Activated naive CD4-positive, alpha-beta T cell (primary cell): ENCODE data around the gene TMEM61.
"Not testable (repeated sequence)": the region's sequence is repeated elsewhere in the genome, so short reads cannot be mapped to it uniquely, and the experiment has no call there.

Source experiments
- DNase-seq, 4 experiments: peaks; one replicate each; lab custom pipeline; 2025; lab: John Stamatoyannopoulos, UW

Gene TMEM61

DNA sequence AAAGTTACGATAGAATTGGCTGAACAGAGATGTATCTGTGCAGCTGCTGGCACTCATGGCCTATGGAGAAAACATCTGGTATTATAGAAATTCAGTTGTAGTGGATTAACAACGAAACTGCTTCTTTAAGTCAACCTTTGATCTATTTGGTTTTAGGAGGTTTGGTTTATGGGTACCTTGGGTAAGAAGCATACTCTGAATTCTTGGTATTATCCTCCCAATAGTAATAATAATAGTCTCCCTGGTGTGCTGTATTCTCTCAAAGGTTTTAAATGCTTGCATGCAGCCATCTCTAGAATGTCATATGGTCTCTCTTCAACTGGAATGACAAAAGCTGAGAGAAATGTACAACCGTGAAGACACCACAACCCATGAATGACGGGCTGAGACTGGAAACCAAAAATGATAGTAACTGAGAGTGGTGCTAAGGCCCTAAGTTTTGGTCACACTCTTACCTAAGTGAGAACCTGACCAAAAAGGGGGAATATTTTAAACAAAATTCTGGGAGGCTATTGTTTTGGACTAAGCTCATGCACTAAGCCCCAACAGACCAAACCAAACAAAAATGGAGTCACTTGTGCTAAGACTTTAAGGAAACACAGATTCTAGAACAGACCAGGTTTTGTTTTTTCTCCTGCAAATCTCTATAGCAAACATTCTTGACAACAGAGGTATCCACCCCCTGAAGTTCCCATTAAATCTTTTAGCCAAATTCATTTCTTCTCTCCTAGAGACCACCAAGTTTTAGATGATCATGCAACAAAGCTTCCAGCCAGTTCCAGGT, 17.6 kb upstream of the TMEM61 start:
- DNase-seq: no peak

DNA sequence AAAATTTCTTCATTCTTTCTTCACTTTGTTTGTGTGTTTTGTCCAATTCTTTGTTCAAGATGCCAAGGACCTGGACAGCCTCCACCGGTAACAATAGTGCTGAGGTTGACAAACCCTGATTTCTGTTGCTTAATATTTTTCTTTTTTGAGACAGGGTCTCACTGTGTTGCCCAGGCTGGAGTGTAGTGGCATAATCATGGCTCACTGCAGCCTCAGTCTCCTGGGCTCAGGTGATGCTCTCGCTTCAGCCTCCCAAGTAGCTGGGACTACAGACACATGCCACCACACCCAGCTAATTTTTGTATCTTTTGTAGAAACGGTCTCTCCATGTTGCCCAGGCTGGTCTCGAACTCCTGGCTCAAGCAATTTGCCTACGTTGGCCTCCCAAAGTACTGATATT, 16.6 kb upstream of the TMEM61 start:
- DNase-seq: not testable (repeated sequence)

DNA sequence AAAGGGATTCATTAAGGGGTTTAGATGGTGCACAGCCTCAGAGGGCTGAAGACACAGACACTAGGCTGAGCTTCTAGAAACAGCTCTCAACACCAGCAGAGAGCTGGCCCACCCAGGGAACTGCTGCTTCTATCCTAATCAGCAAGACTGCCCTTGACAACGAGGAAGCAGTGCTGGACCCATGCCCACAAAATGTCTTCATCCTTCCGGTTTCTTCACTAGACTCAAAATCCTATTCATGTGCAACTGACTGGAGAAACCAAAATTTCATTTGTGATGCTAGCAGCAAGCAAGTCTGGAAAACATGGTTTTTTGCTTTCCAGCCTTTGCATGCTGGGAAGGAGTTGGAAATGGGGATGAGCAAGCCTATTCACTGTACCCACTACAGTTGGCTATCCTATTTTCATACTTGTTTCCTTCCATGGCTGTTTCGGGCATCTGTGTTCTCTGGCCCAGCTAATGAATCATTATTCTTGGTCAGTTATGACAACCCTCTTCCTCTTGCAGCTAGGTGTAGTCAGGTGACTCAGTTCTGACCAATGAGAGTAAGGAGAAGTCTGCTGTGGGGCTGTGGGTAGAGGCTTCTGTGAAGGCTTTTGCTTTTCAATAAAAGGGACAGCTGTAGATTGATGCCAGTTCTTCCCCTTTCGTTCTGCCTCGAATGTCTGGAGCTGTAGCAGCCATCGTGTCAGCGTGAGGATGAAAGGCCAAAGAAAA, 14.6 kb upstream of the TMEM61 start:
- no peak for DNase-seq

DNA sequence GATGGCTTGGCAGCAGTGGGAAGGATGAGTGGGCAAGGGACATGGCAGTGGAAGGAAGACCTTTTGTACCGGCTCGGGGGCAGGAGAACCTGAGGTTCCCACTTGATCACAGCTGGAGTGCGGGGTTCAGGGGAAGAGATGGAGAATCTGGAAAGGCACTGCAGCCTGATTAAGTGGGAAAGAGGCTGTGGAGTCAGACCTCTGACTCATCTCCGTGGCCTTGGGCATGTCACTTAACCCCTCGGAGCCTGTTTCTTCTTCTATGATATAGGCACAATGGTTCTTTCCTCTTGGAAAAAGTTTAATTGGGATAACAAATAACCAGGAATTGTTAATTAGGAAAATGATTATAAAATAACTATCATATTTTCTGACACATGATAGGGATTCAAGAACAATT, 13.1 kb upstream of the TMEM61 start:
- no peak for DNase-seq

DNA sequence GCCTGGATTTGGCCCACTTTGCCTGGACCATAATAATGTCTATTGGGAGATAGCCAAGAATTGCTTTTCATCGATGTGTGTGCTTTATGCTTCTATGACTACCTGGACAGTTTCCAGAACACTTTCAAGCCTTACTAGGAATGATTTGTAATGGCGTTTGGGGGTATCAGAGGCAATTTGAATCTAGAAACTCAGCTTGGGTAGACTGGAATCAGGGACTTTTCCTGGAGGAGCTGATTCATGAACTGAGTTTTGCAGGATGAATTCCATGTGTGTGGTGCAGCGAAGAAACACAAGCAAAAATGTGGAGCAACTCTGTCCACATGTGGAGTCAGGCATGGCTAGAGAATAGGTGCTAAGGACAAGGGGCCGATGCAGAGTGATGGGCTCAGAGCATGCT, 11.9 kb upstream of the TMEM61 start:
- DNase-seq: no peak

DNA sequence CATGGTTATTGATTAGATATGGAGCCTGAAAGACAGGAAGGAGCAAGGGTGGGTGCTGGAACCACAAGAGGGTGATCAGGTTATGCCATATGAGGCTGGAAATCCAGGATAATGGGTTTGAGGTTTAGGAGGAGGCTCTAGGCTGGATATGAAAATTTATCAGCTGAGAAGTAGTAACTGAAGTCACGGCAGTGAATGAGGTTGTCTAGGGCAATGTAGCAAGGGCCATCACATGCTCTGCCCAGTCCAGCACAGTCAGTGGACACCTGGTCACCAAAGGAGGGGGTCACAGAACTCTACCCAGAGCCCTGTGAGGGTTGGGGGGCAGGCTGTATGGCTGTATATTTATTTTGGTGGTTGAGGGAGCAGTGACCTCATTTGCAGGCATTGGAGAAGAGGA, 10.5 kb upstream of the TMEM61 start:
- no peak for DNase-seq

DNA sequence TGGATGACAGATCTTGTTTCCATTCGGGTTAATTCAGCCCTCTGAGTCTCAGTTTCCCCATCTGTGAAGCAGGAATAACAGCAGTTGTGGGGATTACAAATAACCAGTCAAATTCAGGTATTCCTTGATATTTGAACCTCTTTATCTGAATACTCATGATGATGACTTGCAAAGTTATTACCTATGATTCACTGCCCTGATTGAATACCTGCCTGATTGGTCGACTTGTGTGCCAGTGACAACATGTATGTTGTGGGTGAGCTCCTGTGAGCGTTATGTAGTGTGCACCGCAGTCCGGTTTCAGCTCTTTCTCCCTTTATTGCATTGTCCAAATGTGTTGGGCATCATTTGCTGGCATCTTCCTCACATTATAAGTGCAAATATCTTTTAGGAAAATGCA, 9.5 kb upstream of the TMEM61 start:
- DNase-seq: no peak

DNA sequence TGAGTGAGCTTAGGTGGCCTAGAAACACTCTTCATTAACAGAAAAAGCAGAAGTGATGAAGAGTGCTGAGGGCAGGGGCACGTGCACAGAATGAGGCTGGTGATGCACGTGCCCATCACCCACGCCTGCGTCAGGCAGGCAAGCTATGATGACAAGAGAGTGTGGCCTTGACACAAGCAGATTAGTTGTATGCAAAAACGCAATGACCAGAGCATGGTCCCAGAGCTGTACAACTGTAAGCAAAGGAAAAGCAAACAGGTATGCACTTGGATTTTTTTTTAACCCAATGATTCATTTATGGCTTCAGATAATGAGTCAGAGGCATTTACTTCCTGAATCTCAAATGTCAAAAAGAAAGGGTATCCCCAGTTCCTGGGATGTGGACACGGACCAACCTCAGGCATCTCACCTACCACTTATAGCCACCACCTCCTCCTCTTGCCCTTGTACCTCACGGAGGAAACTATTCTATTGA, 9.1 kb upstream of the TMEM61 start:
- no peak for DNase-seq

DNA sequence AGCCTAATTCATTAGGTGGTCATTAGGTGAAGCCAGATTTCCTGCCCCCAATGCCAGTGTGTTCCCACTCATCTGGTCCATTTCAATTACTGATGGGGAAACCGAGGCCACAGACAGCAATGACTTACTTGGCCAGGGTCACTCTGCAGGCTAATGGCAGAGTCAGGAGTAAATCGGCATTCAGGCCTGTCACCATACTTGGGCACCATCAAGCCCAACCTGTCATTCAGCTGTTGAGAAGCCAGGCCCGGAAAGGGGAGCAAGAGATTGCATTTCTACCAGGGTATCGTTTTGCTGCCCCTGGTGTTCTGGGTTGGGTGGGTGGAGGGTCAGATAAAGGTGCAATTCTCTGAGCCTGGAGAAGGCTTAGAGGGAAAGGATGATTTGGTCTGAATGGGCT, 8.0 kb upstream of the TMEM61 start:
- no peak for DNase-seq

DNA sequence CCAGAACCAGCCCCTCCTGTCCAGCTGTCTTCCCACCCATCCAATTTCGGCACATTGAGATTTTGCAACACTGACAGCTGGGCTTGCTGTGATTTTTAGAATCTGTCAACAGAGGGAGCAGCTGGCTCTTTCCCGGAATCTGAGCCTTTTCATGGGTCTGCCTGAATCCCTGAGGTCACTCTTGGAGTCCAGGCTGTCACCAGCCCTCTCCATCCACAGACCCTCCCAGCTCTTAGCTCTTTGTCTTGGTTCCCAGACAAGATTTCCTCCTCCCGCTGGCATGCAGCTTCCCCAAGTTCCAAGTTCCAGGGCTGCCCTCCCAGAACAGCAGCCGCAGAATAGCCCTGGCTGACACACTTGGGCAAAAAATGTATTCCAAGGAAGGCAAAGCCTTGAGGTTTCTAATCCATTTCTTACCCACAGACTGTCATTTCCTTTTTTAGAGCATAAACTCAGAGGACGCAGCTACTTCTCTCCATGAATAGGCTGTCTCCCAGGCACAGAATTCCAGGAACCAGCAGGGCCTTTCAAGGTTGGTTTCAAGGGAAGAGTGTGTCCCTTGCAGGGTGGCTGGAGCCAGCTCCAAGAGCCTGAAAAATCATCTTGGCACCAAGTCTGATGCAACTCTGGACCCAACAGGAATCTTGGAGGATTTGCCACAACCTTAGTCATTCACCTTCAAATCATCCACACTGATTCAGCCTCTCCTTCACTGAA, 7.1 kb upstream of the TMEM61 start:
- no peak for DNase-seq

DNA sequence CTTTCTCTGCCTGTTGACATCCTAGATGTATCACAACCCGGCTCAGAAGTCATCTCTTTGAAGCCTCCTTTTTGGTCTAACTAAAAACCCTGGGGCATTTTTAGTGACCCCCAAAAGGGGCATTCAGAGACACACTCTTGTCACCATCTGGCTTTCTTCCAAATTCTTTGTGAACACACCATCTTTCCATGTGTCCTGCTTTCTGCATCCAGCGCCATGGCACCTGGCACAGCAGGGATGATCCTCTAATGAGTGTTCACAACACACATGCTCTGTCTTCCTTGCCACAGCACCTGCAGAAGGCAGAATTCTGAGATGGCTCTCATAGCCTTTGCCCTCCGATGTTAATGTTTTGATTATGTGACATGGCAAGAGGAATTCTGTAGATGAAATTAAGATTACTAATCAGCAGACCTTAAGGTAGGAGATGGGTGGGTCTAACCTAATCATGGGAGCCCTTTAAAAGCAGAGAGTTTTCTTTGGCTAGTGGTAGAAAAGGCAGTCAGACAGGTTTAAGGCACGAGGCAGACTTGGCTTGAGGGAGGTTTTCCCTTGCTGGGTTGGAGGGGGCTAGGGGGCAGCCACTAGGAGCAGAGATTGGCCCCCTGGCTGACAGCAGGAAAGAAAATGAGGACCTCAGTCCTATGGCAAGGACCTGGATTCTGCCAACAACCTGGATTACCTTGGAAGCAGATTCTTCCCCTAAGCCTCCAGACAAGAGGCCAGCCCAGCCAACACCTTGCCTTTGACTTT, 4.9 kb upstream of the TMEM61 start:
- no peak for DNase-seq

DNA sequence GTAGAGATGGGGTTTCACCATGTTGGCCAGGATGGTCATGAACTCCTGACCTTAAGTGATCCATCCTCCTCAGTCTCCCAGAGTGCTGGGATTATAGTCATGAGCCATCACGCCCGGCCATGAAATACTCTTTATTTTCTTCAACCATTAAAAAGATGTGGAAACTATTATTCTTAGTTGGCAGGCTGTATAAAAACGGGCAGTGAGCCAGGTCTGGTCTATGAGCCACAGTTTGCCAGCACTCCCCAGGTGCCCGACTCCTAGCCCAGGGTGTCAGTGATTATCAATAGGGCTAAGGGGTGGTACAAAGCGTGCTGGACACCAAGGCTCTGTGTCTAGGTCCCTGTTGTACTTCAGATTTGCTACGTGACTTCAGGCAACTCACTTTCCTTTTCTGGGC, 3.7 kb upstream of the TMEM61 start:
- no peak for DNase-seq

DNA sequence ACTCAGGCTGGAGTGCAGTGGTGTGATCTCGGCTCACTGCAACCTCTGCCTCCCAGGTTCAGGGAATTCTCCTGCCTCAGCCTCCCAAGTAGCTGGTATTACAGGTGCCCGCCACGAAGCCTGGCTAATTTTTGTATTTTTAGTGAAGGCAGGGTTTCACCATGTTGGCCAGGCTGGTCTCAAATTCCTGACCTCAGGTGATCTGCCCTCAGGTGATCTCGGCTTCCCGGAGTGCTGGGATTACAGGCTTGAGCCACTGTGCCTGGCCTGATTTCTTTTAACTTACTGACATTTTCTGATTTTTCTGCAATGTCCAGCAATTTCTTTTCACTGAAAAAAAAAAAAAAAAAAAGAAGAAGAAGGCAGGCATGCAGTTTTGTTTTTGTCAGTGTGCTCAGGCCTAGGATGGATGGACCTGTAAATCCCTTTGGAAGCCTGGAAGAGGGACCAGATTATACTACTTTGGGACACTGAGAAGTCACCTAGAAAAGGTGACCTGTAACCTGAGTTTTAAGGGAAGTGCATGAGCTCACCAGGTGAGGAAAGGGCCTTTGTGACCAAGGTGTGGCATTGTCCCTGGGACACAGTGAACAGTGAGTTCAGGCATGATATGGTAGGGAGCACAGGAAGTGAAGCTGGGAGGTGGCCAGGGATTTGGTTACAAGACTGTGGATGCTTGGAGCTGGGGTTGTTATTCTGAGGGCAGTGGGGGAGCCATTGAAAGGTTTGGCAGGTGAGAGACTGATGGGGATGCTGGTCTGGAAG, 2.7 kb upstream of the TMEM61 start:
- no peak for DNase-seq

DNA sequence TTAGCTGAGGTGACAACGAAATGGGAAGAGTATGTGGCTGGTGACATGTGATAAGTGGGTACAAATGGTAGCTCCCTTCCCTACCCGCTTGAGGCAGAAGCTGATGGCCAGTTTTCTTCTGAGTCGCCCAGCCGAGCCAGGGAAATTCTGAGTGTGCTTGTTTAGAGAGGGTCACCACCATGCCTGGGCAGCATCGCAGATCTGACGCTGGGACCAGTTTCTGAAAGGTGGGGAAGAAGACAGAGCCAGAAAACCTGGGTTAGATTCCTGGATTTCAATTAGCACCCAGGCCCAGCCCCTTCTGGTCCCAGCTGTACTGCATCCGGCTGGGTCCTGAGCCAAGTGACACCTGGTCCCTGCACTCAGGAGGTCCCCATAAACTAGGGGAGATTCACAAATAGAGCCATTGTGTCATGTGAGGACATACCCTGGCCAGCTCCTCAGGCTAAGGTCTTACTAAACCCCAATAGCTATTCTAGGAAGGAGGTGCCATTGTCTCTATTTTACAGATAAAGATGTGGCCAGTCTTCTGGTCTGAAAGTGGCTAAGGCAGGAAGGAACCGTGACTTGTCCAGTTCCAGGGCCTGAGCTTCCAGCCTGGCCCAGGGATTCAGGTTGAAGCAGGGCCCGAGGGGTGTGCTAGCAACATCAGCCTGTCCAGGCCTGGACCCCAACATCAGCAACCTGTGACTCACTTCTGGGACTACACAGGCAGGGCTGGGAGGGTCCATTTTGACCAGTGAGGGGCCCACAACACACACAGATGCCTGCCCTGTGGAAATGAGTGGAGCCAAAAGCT, 1.7 kb upstream of the TMEM61 start:
- no peak for DNase-seq

DNA sequence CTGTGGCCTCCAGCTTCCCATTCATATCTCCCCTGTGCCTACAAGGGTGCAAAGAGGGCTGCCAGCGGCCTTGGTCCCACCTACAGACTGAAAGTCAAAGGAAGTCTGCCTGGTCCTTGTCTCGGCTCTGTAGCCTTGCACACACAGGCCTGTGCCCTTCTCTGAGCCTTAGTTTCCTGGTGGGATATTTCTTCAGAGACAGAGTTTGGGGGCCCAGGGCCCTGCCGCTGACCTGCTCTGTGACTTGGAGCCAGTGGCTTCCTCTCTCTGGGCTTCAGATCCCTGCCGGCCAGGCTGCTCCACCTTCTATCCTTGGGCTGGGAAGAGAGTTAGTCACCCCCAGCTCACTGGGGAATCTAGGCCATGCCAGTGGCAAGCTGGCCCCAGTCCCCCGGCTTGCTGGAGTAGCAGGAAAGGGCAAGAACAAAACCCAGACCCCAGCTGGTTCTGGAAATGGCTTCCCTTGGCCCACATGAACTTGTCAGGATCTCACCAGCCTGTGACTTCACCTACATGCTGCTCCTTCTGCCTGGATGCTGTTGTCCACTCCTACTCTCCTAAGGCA, 1.0 kb upstream of the TMEM61 start:
- DNase-seq: no peak

DNA sequence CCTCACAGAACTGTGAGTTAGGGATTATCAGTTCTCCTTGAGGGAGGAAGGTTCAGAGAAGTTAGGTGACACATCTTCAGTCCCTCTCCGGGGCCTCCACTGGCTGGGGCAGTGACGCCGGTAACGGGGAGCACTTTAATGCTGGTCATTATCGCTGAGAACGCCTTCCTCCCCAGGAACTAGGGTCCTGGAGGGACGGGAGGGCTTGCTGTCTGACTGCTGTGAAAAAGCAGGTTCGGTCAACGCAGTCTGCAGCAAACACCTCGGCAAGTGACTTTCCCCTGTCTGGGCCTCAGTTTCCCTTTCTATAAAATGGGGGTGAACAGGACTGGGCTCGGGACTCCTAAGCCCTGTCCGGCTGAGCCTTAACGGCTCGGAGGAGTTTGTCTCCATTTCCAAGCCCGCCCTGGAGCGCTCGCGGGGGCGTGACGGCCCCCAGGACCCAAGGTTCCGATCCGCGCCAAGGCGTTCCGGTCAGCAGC, 341 bp upstream of the TMEM61 start:
- DNase-seq: no peak

DNA sequence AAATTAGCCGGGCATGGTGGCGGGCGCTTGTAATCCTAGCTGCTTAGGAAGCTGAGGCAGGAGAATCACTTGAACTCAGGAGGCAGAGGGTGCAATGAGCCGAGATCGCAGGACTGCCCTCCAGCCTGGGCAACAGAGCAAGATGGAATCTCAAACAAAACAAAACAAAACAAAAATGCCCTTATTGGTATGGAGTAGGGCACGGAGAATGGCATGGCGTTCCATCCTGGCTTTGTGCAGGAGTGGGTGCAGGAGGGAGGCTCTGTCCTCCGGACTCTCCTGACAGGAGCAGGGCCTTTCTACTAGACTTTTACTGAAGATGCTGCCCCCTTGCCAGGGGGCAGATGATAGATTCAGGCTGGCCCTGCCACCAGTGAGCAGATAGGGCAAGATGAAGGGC, 1.0 kb downstream of the TMEM61 start:
- DNase-seq: no peak

DNA sequence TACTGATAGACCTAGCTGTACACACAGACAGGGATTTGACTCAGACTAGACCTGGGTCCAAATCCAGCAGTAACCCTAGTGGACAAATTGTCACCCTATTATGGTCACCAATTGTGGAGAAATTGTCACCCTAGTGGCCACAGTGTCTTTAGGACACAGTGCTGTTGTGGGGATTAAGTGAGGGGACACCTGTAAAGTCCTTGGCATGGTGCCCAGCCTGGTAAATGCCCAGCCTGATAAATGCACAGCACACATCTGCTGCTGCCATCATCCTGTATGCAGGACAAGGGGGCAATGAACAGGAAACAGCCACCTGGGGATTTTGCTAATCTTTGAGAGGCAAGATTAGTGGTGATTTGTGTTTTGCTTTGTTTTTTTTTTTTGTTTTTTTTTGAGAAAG, 2.3 kb downstream of the TMEM61 start:
- no peak for DNase-seq

DNA sequence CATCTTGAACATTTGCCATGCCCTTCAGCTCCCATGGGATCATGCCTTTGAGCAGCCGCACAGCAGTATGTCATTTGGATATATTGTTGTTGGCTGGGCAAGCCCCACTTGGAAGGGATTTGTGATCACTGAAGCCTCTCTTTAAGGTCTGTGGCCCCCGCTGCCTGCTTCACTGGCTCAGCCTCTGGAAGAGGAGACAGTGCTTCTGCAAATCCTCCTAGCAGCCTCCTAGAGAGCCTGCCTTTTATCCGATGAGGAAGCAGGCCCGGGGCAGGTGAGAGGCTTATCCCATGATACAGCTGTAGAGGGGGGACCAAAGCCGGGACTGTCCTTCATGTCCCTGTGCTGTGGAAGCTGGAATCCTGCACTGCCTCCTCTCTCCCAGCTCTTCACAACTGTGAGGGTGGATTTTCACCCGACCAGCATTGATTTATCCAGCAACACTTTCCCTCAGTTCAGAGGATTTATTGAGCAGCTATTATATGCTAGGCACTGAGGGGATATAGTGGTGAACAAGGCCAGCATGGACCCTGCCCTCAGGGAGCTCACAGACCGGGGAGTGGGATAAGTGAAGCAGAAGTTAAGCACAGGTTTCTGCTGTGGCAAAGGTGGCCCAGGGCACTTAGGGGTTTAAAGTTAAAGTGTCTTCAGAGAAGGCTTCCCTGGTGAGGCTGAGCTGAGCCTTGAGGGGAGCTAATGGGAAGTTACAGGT, 3.9 kb downstream of the TMEM61 start:
- no peak for DNase-seq
